Hair follicular keratinocyte (primary cell): ENCODE results near the gene GLYATL1B. TPM values are rescaled to one million over a fixed set of nuclear protein-coding genes. Genes with fewer than 3 reads are reported as not detected.

Experiments
- total RNA-seq: library from RNA; depleted of rRNA; stranded (reverse); fragments of >200 nt; gene quantifications from 2 replicates; pipeline ENCODE4 v1.2.3, GENCODE V29; 2015

GLYATL1B gene, protein sequence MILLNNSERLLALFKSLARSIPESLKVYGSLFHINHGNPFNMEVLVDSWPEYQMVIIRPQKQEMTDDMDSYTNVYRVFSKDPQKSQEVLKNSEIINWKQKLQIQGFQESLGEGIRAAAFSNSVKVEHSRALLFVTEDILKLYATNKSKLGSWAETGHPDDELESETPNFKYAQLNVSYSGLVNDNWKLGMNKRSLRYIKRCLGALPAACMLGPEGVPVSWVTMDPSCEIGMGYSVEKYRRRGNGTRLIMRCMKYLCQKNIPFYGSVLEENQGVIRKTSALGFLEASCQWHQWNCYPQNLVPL
- total RNA-seq: not detected in 2 replicates

DNA sequence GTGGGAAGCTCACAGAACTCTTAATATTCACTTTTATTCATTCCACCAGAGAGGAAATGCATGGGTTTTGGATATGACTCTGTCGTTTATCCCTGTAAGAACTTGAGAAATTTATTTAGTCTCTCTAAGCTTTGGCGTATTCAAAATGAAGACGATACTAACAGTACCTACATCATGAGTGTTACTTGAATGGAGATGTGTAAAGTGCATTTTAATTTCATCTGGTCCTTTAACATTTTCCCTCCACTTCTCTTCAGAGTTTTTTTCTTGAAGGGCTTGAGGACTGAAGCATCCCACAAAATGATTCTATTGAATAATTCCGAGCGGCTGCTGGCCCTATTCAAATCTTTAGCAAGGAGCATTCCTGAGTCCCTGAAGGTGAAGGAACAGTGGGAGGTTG is at the start of gene GLYATL1B:
TSS of gene GLYATL1B (plus strand) at position 301 of the 400 bp plus-strand sequence. CDS start at position 301, 0 bp downstream.

GRCh38 chr11:59106363-59107336 is 20.5 kb downstream of the GLYATL1B start, which contains the start of gene FAM111B:
Gene FAM111B, plus strand, starts transcription at chr11:59107237. Its CDS starts 2,389 bp downstream, at chr11:59109626.

GRCh38 chr11:59142530-59143507 is 56.7 kb downstream of the GLYATL1B start, which contains the start of gene FAM111A:
Gene FAM111A, plus strand, starts transcription at chr11:59142856. Its CDS starts 6,017 bp downstream, at chr11:59148873.

Other genes starting within 250 kb of the GLYATL1B start
- gene GLYATL2, start 241.6 kb upstream of the GLYATL1B start, total RNA-seq: 1.1 TPM in 1 of 2 replicates, not detected in the other
- 0.16 and 0.19 TPM in 2 replicates for gene GLYATL1, start 146.8 kb upstream of the GLYATL1B start, total RNA-seq
- gene FAM111B, start 20.9 kb downstream of the GLYATL1B start, total RNA-seq: 2.3 and 10.9 TPM in 2 replicates
- gene FAM111A, start 56.5 kb downstream of the GLYATL1B start, total RNA-seq: 11.5 and 23.6 TPM in 2 replicates
- gene DTX4, start 85.8 kb downstream of the GLYATL1B start, total RNA-seq: 5.9 TPM in 2 replicates
- not detected in 2 replicates for gene MPEG1, start 126.6 kb downstream of the GLYATL1B start, total RNA-seq